IPS-18c (cell line): ENCODE results near the gene SPATA31D4.
"Not testable (repeated sequence)": the region's sequence is repeated elsewhere in the genome, so short reads cannot be mapped to it uniquely, and the experiment has no call there.

ENCODE experiments used
- H3K4me3 ChIP-seq: 2 replicates; pipeline ENCODE4 v1.7.0; 2013; ENCODE audit warnings: low read depth, mild to moderate bottlenecking, low read length, moderate library complexity; ENCODE audit not compliant: insufficient read depth
- H3K9me3 ChIP-seq: one replicate; pipeline ENCODE4 v1.6.1; 2013; ENCODE audit warnings: mild to moderate bottlenecking, low read length, moderate library complexity; ENCODE audit not compliant: control insufficient read depth, insufficient read depth

SPATA31D4 gene

GRCh38 chr9:81928305-81928704, at the start of gene SPATA31D4:
SPATA31D4 (plus strand) TSS chr9:81928428; CDS start chr9:81928514, 86 bp downstream.
- H3K9me3 ChIP-seq, H3K4me3 ChIP-seq: not testable (repeated sequence)

- no peaks in the 10 kb centered on the region for H3K9me3 ChIP-seq
- no peak overlapping the region for H3K4me3 ChIP-seq
Observed at GRCh38 chr9:81878530-81878929, 49.7 kb upstream of the SPATA31D4 start.

GRCh38 chr9:81879501-81879916, 48.7 kb upstream of the SPATA31D4 start:
- Histone ChIP-seq H3K9me3 (no peaks in the 10 kb centered on the region), H3K4me3 (no peak overlapping the region)

- no peaks in the 10 kb centered on the region for H3K9me3 ChIP-seq
- H3K4me3 ChIP-seq, result no peak overlapping the region
Observed at GRCh38 chr9:81885602-81886001, 42.6 kb upstream of the SPATA31D4 start.

GRCh38 chr9:81886665-81887064, 41.6 kb upstream of the SPATA31D4 start:
- no peak overlapping the region for H3K4me3 ChIP-seq
- no peaks in the 10 kb centered on the region for H3K9me3 ChIP-seq

- H3K4me3 ChIP-seq, result no peak overlapping the region
Observed at GRCh38 chr9:81890104-81890503, 38.1 kb upstream of the SPATA31D4 start.

GRCh38 chr9:81892440-81892839, 35.8 kb upstream of the SPATA31D4 start:
- Histone ChIP-seq H3K4me3 (no peak overlapping the region), H3K9me3 (no peaks in the 10 kb centered on the region)

More at GRCh38 chr9:81890104-81890503, 38.1 kb upstream of the SPATA31D4 start:
- H3K9me3 ChIP-seq, result no peaks in the 10 kb centered on the region

- Histone ChIP-seq H3K4me3 (no peak overlapping the region), H3K9me3 (no peaks in the 10 kb centered on the region)
Observed at GRCh38 chr9:81893929-81894328, 34.3 kb upstream of the SPATA31D4 start.

- no peaks in the 10 kb centered on the region for H3K9me3 ChIP-seq
- no peak overlapping the region for H3K4me3 ChIP-seq
Observed at GRCh38 chr9:81894891-81895290, 33.3 kb upstream of the SPATA31D4 start.

- H3K9me3 ChIP-seq, result no peaks in the 10 kb centered on the region
- H3K4me3 ChIP-seq, result no peak overlapping the region
Observed at GRCh38 chr9:81896070-81896469, 32.2 kb upstream of the SPATA31D4 start.

- no peaks in the 10 kb centered on the region for H3K9me3 ChIP-seq
- no peak overlapping the region for H3K4me3 ChIP-seq
Observed at GRCh38 chr9:81898851-81899250, 29.4 kb upstream of the SPATA31D4 start.

GRCh38 chr9:81902196-81902595, 26.0 kb upstream of the SPATA31D4 start:
- H3K9me3 ChIP-seq, result no peaks in the 10 kb centered on the region

GRCh38 chr9:81902626-81903025, 25.6 kb upstream of the SPATA31D4 start:
- Histone ChIP-seq H3K9me3 (no peaks in the 10 kb centered on the region), H3K4me3 (no peak overlapping the region)

More at GRCh38 chr9:81902196-81902595, 26.0 kb upstream of the SPATA31D4 start:
- no peak overlapping the region for H3K4me3 ChIP-seq

- no peaks in the 10 kb centered on the region for H3K9me3 ChIP-seq
- H3K4me3 ChIP-seq, result no peak overlapping the region
Observed at GRCh38 chr9:81906671-81907070, 21.6 kb upstream of the SPATA31D4 start.

- Histone ChIP-seq H3K4me3 (no peak overlapping the region), H3K9me3 (no peaks in the 10 kb centered on the region)
Observed at GRCh38 chr9:81912135-81912534, 16.1 kb upstream of the SPATA31D4 start.

GRCh38 chr9:81915801-81916505, 12.3 kb upstream of the SPATA31D4 start:
- Histone ChIP-seq H3K4me3 (no peak overlapping the region), H3K9me3 (no peaks in the 10 kb centered on the region)

GRCh38 chr9:81918507-81918906, 9.7 kb upstream of the SPATA31D4 start:
- not testable (repeated sequence) for H3K4me3 ChIP-seq, H3K9me3 ChIP-seq

- not testable (repeated sequence) for H3K9me3 ChIP-seq, H3K4me3 ChIP-seq
Observed at GRCh38 chr9:81930147-81930546, 1.9 kb downstream of the SPATA31D4 start.

- not testable (repeated sequence) for H3K4me3 ChIP-seq, H3K9me3 ChIP-seq
Observed at GRCh38 chr9:81933547-81933946, 5.3 kb downstream of the SPATA31D4 start.
